HuH-7 (cell line): ENCODE measurements around the gene PEAR1.

ENCODE experiments used
- DNase-seq: peaks from one replicate; pipeline ENCODE4 v3.0.0; 2011; ENCODE audit warnings: low spot score

PEAR1 gene, protein sequence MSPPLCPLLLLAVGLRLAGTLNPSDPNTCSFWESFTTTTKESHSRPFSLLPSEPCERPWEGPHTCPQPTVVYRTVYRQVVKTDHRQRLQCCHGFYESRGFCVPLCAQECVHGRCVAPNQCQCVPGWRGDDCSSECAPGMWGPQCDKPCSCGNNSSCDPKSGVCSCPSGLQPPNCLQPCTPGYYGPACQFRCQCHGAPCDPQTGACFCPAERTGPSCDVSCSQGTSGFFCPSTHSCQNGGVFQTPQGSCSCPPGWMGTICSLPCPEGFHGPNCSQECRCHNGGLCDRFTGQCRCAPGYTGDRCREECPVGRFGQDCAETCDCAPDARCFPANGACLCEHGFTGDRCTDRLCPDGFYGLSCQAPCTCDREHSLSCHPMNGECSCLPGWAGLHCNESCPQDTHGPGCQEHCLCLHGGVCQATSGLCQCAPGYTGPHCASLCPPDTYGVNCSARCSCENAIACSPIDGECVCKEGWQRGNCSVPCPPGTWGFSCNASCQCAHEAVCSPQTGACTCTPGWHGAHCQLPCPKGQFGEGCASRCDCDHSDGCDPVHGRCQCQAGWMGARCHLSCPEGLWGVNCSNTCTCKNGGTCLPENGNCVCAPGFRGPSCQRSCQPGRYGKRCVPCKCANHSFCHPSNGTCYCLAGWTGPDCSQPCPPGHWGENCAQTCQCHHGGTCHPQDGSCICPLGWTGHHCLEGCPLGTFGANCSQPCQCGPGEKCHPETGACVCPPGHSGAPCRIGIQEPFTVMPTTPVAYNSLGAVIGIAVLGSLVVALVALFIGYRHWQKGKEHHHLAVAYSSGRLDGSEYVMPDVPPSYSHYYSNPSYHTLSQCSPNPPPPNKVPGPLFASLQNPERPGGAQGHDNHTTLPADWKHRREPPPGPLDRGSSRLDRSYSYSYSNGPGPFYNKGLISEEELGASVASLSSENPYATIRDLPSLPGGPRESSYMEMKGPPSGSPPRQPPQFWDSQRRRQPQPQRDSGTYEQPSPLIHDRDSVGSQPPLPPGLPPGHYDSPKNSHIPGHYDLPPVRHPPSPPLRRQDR

GRCh38 chr1:156893048-156893953 lies at the start of gene PEAR1:
TSS of gene PEAR1 (plus strand) at chr1:156893718. CDS start at chr1:156903927, 10,209 bp downstream.
- no peak for DNase-seq

DNA sequence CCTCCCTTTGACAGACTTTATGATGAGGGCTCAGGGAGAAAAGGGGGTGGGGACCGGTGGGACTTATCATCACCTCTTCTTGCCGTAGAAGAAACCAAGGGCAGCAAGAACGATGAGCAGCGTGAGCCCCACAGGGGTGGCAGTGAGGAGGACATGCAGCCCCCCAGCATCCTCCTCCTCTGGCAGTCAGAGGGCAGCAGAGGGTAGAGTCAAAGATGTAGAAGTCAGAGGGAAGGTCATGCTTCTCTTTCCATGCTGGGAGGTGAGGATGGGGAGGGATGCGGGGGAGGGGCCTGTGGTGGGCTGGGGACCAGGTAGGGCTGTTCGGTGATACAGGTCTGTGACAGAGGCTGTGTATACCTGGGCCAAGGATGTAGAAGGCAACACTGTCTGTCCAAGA lies 49.4 kb upstream of the PEAR1 start:
- DNase-seq = no peak

GRCh38 chr1:156844638-156845037 lies 48.9 kb upstream of the PEAR1 start:
- DNase-seq = no peak

DNA sequence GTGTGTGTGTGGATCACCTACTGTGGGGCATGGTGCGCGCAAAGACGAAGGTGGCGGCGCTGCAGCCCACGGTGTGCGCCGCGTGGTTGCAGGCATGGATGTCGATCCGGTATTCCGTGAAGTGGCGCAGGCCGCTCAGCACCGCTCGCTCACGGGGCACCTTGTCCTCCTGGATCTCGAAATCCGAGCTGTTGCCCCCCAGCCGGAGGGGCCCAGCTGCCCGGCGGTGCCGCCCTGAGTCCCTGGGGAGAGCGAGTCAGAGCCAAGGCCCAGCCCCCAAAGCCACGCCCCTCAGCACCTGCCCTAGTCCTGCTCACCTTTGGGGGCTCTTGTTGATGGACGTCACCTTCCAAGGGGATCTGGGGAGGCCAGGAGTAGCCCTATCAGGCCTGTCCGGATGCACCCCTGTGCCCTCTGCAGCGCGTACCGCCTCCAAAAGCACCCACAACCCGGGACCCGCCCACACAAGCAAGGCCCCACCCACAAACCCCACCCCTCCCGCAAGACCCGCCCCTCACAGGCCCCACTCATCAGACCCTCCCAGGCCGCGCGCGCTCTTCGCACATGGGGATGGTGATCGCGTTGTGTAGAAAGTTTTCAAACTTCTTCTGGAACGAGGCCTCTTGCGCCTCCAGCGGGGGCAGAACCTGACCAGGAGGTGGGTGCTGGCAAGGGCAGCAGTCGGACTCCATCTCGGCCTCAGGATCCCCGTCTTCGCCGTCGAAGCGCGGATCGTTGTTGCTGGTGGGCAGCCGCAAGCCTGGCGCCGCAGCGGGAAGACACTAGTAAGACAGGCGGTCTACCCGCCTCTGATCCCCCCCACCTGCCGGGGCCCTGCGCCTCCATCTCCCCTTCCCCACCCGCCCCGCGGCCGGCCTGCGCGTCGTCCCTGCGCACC lies 48.2 kb upstream of the PEAR1 start:
- no peak for DNase-seq

DNA sequence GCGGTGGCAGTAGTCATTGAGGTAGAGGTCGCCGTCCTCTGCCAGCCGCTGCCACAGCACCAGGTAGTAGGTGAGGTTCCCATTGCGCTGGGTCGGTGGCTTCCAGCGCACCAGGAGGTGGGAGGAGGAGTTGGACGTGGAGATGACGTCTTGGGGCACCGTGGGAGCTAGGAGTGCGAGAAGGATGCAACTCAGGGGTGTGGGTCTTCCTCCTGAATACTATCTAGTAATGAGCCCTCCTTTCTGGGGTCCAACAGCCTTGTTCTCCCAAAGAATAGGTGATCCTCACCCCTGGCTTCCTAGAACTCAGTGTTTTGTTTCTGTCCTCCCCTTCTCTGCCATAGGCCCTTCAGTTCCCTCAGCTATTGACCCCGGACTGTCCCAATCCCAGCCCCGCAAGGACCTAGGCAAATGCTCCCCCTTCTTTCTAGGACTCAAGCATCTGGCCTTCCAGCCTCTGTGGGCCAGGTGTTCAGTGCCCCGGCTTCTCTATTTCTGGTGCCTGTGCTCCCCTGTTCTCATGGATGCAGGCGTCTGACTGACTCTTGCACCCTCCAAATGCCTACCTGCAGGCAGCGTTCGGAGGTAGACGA lies 47.5 kb upstream of the PEAR1 start:
- DNase-seq = no peak

- DNase-seq = no peak
Observed at GRCh38 chr1:156846643-156847042, 46.9 kb upstream of the PEAR1 start.

GRCh38 chr1:156847591-156848460 lies 45.7 kb upstream of the PEAR1 start:
- DNase-seq = no peak

GRCh38 chr1:156848461-156849150 lies 44.9 kb upstream of the PEAR1 start:
- DNase-seq = no peak

GRCh38 chr1:156849151-156849496 lies 44.4 kb upstream of the PEAR1 start:
- no peak for DNase-seq

- no peak for DNase-seq
Observed at GRCh38 chr1:156851779-156852417, 41.6 kb upstream of the PEAR1 start.

DNA sequence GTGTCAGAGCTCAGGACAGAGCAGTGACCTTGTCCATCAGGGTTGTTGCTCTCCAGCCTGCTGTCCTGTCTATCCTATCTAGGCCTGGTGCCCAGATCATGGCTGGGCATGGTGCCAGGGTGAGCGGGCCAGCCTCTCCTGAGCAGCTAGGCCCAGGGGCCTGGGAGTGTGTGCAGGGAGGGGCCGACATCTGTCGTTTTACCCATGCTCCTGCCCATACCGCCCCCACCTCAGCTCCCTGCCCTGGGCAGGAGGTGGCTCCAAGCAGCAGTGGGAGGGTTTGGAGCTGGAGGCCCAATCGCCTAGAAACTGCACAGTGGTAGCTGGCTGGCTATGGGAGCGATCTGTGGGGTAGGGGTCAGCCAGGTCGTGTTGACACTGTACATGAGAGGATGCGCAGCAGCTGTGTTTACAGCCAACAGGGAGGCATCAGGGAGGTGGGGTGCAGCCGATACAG lies 41.1 kb upstream of the PEAR1 start:
- no peak for DNase-seq

DNA sequence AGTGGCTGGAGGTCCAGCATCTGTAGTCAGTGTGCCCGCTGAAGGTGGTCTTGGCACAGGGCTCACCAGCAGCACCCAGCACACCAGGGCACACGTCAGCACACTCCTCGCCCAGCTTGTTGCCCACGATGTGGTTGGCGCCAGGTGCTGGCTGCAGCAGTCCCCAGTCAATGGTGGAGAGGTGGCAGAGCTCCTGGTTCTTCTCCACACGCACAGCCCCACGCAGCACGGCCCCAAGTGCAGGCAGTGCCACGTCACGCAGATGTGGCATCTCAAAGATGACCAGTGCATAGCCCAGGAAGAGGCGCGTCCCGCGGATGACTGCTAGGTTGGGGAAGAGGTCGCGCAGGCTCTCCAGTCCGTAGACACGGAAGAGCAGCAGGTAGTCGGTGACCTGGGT lies 39.8 kb upstream of the PEAR1 start:
- DNase-seq = no peak

DNA sequence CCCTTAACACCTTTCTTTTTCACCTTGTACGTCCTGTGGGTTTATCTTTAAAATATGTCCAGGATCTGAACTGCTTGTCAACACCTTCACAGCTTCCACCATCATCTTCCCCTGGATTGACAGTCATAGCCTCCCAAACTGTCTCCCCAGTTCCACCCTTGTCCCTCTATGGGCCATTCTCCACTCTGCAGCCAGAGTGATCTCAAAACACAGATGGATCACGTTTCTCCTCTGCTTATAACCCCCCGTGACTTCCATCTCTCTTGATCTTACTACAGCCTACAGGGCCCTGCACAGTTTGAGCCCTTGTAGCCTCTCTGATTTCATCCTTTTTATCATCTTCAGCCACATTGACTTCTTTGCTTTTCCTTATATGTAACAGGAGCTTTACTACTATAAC lies 38.9 kb upstream of the PEAR1 start:
- no peak for DNase-seq

- DNase-seq = no peak
Observed at GRCh38 chr1:156856282-156856785, 37.2 kb upstream of the PEAR1 start.

DNA sequence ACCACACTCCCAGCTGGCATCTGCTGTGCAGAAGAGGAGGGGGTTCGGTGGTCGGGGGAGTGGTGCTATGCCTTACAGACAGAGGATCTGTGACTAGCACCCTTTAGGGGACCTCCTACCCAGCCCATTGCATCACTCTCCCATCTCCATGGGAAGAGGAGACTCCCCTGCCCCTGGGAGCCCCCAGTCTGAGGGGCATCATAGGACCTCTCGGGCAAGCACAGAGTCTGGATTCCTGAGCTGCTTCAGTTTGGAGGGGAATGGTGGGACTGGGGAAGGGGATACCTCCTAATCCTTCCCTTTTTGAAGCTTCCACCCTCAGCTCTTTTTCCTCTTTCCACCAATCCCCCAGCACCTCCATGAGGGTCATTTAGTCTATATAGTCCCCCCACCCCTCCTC lies 36.0 kb upstream of the PEAR1 start:
- DNase-seq = no peak

- no peak for DNase-seq
Observed at GRCh38 chr1:156858555-156858956, 35.0 kb upstream of the PEAR1 start.

GRCh38 chr1:156858959-156859522 lies 34.5 kb upstream of the PEAR1 start, which contains the start of gene INSRR:
TSS of gene INSRR (minus strand) at chr1:156859117. CDS start at chr1:156858621, 496 bp downstream.
- DNase-seq = peak; percentile 51
